Fibroblast of skin of right biceps (primary cell): ENCODE data around the gene NDUFV1.
"Not testable (repeated sequence)": the region's sequence is repeated elsewhere in the genome, so short reads cannot be mapped to it uniquely, and the experiment has no call there.

Experiments used
- DNase-seq: peaks from one replicate; pipeline ENCODE4 v3.0.0-alpha.2; 2013

NDUFV1 gene

DNA sequence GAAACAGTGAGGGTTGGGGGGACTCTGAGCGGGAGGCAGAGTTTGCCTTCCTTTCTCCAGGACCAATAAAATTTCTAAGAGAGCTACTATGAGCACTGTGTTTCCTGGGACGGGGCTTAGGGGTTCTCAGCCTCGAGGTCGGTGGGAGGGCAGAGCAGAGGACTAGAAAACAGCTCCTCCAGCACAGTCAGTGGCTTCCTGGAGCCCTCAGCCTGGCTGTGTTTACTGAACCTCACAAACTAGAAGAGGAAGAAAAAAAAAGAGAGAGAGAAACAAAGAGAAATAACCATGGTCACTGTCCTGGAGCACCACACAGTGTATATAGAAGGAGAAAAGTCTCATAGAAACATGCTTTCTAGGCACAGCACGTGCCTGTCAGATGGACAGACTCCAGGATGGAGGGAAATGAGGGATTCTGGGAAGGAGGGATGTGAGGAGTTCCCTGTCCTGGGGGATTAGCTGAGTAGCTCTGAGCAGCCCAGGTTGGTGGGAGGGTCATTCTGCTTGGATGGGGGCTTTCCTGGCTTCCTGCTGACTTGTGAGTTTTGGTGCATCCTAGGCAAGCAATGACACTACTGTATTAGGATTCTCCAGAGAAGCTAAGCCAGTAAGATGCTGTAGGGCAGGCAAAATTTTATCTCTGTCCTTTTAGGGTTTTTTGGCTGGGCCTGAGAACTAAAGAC is 20.0 kb upstream of the NDUFV1 start:
- DNase-seq: no peak

DNA sequence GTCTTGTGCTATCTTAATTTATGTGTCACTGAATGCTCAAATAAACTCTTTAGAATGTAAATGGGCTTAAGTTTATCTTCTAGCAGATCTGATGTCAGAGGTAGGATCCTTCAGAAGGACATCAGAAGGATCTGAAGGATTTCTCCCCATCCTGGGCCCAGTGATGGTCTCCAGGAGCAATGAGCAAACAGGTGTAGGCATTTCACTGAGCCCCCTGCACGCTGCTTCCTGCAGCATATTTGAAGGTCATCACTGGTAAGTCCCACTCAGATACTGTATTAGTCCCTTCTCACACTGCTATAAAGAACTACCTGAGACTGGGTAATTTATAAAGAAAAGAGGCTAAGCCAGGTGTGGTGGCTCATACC is 18.6 kb upstream of the NDUFV1 start:
- DNase-seq: no peak

DNA sequence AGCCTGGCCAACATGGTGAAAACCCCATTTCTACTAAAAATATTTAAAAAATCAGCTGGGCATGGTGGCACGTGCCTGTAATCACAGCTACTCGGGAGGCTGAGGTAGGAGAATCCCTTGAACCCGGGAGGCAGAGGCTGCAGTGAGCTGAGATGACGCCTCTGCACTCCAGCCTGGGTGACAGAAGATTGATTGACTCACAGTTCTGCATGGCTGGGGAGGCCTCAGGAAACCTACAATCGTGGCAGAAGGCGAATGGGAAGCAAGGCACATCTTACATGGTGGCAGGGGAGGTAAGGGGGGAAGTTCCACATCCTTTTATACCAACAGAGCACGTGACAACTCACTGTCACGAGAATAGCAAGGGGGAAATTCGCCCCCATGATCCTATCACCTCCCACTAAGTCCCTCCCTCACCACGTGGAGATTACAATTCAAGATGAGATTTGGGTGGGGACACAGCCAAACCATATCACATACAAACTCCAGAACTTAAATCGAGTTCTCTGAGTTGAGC is 17.8 kb upstream of the NDUFV1 start:
- not testable (repeated sequence) for DNase-seq

DNA sequence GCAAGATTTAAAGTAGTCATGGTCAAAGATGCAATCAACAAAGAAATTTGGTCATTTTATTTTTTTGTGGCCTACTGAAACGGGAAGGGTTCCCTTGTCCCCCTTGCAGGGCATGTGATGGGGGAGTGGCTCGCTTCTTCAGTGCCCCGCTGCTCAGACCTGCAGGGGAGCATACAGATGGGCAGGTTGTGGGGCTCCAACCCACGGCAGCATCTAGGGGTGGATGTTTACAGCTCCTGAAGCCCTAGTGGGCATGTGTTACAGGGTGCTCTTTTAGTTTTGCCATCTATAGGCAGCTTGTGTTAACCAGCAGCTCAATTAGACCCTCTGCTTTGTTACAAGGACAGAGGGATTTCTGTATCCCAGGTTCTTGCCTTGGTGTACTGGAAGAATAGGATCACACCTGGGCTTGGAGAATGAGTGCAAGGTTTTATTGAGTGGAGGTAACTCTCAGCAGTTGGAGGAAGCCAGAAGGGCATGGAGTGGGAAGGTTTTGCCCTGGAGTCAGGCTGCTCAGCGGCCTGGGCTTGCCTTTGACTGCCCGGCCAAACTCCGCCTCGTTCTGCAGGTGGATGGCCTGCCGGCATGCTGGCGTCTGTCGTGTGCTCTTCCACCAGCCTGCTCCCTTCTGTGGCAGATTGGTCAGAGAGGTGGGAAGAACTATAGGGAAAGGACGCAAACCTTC is 13.7 kb upstream of the NDUFV1 start:
- DNase-seq: no peak

DNA sequence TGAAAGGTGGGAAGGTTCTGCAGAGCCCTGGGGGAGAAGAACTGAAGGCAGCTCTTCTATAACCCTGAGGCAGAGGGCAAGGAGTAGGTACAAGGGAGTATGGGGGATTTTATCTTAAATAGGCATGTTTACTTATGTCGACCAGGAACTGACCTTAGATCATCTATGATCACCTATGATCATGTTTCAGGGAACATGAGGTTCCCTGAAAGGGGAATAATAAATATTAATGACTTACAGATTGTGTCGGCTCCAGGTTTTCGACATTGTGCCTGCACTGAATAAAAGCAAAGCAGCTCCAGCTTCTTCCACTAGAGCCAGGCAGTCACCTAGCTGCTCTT is 13.2 kb upstream of the NDUFV1 start:
- DNase-seq: no peak

DNA sequence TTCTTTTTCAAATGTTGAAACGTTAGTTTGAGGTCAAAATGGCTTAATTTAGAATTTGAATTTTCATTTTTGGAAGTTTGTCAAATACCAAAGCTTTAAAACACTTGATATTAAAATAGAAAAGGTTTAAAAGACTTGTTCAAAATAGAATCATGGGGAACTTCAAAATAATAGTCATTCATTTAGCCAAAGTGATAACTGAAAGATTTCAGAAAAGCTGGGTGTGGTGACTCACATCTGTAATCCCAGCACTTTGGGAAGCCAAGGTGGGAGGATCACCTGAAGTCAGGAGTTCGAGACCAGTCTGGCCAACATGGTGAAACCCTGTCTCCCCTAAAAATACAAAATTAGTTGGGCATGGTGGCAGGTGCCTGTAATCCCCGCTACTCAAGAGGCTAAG is 12.3 kb upstream of the NDUFV1 start:
- DNase-seq: no peak

DNA sequence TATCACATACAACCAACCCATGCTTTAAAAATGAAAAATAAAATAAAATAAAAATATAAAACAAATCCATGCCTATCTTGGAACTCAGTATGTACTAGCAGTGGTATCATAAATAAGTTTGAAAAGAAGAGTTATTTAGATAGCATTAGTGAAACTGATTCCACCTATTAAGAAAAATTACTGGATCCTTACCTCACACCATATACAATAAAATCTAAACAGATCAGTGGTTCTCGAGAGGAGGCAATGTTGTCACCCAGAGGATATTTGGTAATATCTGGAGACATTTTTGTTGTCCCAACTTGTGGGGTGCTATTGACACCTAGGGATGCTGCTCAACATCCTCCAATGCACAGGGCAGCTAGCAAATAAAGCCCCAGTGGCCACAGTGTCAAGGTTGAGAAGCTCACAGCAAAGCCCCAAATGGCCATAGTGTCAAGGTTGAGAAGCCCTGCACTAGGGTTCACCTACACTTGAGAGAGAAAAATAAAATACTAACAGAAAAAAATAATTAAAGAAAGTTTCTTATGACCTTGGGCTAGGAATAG is 9.9 kb upstream of the NDUFV1 start:
- DNase-seq: no peak

DNA sequence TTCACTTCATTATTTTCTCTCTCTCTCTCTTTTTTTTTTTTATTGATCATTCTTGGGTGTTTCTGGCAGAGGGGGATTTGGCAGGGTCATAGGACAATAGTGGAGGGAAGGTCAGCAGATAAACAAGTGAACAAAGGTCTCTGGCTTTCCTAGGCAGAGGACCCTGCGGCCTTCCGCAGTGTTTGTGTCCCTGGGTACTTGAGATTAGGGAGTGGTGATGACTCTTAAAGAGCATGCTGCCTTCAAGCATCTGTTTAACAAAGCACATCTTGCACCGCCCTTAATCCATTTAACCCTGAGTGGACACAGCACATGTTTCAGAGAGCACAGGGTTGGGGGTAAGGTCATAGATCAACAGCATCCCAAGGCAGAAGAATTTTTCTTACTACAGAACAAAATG is 9.3 kb upstream of the NDUFV1 start:
- DNase-seq: not testable (repeated sequence)

DNA sequence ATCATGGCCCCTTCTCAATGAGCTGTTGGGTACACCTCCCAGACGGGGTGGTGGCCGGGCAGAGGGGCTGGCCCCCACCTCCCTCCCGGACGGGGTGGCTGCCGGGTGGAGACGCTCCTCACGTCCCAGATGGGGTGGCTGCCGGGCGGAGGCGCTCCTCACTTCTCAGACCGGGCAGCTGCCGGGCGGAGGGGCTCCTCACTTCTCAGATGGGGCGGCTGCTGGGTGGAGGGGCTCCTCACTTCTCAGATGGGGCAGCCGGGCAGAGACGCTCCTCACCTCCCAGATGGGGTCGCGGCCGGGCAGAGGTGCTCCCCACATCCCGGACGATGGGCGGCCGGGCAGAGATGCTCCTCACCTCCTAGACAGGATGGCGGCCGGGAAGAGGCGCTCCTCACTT is 8.8 kb upstream of the NDUFV1 start:
- DNase-seq: not testable (repeated sequence)

DNA sequence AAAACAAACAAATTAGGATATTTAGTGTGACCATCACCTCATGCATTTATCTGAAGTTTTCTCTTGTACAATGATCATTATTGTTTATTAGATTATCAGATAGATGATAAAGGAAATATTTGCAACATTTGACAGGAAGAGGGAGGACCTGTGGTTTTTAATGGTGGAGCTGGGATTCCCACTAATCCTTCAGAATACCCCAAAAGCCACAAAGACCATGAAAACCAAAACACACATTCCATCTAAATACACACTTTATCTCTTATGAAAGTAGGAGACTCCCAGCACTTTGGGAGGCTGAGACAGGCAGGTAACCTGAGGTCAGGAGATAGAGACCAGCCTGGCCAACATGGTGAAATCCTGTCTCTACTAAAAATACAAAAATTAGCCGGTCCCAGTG is 7.6 kb upstream of the NDUFV1 start:
- DNase-seq: no peak

DNA sequence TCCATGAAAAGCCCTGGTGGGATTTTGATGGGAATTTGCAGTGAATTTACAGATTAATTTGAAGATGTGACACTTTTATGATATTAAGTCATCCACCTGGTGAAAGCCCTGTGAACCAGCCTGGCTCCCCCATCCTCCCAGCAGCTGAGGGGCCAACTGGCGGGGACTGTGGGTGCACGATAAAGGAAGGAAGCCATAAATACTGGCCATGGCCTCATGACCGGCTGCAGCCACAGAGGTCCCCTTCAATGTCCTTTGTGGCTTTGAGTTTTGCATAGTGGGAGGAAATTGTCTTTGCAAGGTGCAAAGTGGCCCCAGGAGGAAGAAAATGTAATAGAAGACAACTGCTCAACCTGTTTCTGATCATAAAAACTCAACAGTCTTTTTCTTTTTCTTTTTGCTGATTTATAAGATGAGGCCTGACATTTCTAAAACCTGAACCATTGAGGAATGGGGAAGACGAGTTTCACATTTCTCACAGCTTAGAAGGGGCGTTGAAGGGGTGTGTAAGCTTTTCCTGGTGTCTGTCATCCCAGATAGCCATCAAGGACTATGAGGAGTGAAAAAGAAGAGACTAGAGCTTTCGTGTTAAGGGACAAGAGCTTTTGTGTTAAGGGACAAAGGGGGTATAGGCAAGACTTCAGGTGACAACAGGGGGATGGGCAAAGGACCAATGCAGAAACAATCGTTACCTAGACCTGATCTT is 6.3 kb upstream of the NDUFV1 start:
- no peak for DNase-seq

DNA sequence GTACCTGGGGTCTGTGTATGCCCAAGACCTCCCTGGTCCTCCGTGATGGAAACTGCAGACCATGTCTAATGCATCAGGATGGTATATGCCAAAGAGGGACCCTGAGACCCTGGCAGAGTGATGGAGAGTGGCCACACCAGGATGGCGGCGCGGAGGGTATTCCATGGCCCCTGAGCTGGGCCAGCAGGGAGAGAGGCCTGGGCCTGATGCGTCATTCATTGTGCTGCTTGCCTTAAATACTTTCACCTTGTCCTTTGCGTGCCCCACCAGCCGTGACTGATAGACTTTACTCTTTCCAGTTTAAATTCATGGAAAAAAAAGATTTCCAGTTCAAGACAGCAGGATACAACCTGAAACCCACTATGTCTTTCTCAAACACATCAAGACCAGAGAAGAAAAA is 5.6 kb upstream of the NDUFV1 start:
- no peak for DNase-seq

DNA sequence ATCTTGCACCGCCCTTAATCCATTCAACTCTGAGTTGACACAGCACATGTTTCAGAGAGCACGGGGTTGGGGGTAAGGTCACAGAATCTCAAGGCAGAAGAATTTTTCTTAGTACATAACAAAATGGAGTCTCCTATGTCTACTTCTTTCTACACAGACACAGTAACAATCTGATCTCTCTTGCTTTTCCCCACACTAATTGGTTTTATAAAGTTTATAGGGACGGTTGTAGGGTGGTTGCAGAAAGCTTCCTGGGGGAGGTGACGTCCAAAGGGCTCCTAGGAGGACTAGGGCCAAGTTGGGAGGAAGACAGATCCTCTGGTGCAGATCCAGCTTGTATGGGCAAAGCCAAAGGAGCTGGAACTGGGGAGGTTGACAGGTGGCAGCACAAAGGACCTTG is 2.6 kb upstream of the NDUFV1 start:
- not testable (repeated sequence) for DNase-seq

DNA sequence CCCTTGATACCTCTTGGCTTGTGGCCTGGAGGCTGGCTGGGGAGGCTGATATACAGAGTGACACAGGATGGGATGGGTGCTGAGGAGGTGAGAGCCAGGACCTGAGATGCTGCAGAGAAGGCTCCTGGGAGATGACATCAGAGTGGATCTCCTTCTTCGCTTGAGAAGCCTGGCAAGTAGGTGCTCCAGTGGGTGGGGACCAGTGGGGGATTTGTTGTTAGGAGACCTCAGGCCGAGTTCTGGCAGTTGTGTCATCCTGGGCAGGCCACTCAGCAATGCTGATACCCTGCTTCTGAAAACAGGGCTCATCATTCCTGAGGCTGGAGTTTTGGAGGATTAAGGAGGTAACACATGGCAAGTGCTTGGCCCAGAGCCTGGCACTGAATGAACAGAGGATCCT is 1.9 kb upstream of the NDUFV1 start:
- DNase-seq: no peak

DNA sequence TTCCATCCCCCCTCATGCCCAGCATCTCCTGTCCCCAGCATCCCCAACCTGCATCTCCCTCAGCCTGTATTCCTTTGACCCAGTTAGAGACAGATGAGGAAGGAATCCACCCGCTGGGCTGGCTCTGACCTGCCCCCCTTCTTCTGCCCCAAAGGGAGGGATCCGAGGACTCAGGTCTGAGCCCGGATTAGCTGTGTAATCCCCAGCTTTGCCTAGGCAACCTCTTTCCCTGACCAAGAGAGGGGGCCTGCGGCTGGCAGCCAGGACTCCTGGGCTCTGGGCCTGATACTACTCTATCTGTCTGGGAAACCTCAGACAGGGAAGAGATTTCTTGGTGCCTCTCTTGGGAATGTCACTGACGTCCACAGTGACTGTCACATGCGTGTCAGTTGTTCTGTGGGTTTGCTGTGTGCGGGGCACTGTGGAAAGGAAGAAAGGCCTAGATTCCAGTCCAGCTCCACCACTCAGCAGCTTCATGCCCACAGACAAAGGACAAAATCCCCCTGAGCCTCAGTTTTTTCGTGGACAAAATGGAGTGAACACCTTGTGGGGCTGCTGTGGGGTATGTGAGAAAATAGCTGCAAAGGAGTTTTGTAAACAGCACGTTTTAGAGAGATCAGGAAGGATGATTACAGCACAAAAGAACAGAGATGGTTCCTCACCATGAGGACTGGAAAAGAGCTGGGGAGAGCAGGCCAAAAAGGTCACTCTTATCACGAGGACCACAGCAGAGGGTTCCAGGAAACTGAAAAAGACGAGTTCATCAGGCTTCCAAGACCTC is 1.3 kb upstream of the NDUFV1 start:
- no peak for DNase-seq

DNA sequence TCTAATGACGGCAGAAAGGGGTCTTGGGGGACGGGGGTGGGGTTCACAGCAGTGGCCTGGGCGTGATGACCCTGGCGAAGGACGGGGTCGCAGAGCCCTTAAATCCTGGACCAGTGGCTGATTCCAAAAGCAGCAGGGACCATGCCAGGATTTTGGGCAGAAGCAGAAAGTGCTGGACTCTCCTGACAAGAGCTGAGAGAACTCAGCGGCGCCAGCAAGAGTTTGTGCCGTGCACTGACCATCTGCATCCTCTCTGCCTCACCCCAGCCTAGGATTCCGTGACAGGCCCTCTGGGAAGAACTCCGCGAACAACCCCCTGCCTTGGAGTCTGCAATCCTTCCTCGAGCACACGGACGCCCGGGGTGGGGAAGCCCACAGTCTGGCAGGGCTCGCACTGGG is 644 bp upstream of the NDUFV1 start:
- DNase-seq: no peak

DNA sequence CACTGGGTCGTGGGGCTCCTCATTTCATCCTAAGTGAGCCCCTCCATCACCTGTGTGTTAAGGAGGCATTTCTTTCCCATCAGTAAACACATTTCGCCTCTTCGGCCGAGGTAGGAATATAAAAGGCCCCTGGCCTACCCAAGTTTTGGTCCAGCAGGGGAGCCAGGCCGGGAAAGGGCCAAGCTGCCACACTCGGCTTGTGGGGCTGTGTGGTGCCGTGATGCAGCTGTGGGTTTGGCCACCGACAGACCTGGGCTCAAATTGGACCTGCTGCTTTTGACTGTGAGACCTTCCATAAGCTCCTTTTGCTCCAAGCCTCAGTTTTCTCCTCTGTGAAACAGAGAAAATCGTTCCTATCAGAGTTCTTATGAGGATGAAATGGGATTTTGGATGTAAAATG is 771 bp downstream of the NDUFV1 start:
- DNase-seq: no peak

DNA sequence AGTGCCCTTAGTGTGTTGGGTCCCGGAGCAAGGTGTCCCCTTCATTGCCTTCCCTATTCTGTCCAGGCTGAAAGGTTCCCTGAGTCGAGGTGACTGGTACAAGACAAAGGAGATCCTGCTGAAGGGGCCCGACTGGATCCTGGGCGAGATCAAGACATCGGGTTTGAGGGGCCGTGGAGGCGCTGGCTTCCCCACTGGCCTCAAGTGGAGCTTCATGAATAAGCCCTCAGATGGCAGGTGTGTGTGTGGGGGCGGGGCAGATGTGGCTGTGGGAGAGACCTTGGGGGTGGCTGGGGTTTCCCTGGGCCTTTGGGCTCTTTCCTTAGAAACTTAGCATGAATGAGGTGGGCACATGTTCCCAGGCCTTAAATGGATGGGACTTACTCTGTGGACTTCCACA is 1.8 kb downstream of the NDUFV1 start:
- DNase-seq: no peak

DNA sequence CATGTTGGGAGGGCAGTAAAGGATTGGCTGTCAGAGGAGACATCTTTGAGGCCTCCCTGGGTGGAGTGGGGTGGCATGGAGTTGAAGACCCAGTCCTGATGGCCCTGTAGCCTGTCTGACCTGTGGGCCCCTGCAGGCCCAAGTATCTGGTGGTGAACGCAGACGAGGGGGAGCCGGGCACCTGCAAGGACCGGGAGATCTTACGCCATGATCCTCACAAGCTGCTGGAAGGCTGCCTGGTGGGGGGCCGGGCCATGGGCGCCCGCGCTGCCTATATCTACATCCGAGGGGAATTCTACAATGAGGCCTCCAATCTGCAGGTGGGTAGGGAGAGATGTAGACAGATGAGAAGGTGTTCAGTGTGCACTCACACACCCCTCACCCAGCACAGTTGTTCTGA is 2.6 kb downstream of the NDUFV1 start:
- DNase-seq: no peak

DNA sequence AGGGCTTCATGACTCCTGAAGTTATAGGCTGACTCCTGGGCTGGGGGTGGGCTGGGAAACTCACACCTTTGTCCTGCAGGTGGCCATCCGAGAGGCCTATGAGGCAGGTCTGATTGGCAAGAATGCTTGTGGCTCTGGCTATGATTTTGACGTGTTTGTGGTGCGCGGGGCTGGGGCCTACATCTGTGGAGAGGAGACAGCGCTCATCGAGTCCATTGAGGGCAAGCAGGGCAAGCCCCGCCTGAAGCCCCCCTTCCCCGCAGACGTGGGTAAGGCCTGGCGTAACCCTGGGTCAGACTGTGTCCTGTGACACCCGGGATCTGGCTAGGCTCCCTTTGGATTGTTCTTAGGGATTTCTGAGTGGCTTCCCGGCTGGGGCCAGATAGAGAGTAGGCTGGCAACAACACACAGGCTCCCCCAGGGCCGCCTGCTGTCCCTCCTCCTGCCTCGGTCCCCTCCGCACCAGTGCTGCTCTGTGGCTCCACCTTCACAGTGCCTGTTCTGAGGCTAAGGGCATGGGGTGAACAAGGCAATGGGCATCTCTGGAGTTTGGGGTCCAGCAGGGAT is 3.6 kb downstream of the NDUFV1 start:
- DNase-seq: no peak

DNA sequence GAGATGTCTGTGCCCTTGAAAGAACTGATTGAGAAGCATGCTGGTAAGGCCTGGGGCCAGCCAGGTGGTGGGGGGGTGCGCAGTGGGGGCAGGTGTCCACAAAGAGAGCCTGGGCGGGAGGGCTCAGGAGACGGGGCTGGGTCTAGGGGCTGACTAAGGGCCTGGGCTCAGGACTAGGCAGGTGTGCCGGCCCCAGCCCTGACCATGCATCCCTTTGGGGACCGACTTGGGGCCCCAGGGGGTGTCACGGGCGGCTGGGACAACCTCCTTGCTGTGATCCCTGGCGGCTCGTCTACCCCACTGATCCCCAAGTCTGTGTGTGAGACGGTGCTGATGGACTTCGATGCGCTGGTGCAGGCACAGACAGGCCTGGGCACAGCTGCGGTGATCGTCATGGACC is 4.4 kb downstream of the NDUFV1 start:
- DNase-seq: no peak

DNA sequence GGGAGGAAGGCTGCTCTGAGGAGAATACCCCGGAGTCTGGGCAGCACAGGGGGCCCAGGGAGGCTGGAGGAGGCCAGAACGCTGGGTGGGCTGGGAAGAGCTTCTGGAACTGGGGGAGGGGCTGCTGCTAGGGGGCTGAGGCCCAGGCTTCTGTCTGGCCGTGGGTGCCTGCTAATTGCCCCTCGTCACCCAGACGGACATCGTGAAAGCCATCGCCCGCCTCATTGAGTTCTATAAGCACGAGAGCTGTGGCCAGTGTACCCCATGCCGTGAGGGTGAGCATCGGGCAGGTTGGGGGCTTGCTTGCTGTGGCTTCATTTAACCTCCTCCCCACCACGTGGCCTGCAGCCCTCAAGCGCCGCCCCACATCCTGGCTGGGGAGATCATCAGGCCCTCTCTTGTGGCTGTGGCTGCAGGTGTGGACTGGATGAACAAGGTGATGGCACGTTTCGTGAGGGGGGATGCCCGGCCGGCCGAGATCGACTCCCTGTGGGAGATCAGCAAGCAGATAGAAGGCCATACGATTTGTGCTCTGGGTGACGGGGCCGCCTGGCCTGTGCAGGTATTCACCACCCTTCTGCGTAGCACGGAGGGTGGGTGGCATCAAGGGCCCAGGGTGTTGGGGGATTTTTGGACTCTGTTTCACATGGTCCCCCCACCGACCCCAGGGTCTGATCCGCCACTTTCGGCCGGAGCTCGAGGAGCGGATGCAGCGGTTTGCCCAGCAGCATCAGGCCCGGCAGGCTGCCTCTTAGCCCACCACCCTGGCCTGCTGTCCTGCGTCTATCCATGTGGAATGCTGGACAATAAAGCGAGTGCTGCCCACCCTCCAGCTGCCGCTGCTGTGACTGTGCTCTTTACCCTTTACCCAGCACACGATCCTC is 5.2 kb downstream of the NDUFV1 start:
- DNase-seq: no peak
